ENCODE results near the gene MAML2.

MAML2 gene

GRCh38 chr11:96139691-96140090 lies 203.3 kb downstream of the MAML2 start:
- DNase-seq (ENCODE audit: extremely low read depth in 1 of 2, low read depth in 1 of 2): no peak

DNA sequence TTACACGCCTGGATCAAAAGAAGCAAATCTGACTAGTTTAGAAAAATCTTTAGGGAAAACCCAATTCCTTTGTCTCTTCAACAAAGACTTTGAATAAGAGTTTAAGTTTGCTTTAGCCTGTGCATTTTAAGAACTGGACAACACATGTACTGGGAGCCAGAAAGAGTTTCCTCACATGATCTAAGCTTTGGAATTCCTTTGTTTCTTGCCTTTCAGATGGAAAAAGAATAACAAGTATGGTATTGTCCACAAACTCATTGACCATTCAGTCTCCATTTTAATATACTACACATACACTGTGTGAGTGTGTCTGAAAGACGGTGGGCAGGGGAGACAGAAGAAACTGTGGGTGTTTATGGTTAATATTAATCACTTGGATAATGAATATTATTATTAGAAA lies 205.6 kb downstream of the MAML2 start:
- DNase-seq (ENCODE audit: extremely low read depth in 1 of 2, low read depth in 1 of 2): no peak

DNA sequence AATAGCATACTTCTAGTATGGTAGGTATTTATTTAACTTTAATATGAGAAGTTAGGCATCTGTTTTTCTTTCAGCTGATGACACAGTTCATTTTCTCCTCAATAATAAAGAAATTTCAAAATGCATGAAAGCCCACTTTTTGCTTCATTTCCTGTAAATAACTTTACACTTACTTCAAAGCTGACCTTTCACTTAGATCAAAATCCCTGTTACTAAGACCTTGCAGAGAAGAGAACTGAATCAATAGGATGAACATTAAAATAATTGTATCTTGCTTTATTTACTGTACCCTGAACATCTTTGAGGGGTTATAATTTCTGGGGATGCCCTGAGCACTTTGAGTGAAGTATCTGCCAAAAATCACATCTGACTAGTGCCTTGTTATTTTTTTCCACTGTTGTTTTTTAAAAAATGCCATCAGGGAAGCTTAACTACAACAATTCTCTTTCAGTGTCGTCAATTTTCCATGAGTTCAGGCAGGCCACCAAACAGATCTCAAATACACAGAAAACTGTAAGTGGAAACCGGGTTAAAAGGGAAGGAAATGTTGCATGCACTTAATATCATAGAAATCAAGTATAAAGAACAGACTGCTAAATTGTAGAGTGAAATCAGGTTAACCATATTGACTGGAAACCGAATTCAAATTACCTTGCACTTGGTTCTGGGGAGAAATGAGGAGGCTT lies 206.2 kb downstream of the MAML2 start:
- DNase-seq (ENCODE audit: extremely low read depth in 1 of 2, low read depth in 1 of 2): no peak

GRCh38 chr11:96134602-96135001 lies 208.4 kb downstream of the MAML2 start:
- no peak for DNase-seq (ENCODE audit: extremely low read depth in 1 of 2, low read depth in 1 of 2)

DNA sequence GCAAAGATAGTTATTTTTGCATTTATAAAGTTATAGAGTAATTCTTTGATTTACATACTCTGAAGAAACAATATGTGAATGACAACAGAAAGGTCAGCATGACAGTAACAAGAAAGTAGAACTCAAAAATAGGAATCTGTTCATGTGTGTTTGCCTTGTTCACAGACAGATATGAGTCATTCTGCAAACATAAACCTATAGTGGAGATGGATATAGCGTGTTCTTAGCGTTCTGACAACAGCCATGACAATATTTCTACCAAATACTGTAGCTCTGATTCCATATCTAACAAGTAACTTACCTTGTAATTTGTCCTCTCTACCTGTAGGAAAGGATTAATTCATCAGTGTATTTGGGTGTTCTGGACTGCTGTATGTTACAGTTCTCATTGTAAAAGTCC lies 210.6 kb downstream of the MAML2 start:
- DNase-seq (ENCODE audit: extremely low read depth in 1 of 2, low read depth in 1 of 2): no peak

GRCh38 chr11:96130061-96130620 lies 212.9 kb downstream of the MAML2 start:
- no peak for DNase-seq (ENCODE audit: extremely low read depth in 1 of 2, low read depth in 1 of 2)

GRCh38 chr11:96127596-96127959 lies 215.4 kb downstream of the MAML2 start:
- no peak for DNase-seq (ENCODE audit: extremely low read depth in 1 of 2, low read depth in 1 of 2)

GRCh38 chr11:96126917-96127595 lies 215.9 kb downstream of the MAML2 start:
- no peak for DNase-seq (ENCODE audit: extremely low read depth in 1 of 2, low read depth in 1 of 2)

DNA sequence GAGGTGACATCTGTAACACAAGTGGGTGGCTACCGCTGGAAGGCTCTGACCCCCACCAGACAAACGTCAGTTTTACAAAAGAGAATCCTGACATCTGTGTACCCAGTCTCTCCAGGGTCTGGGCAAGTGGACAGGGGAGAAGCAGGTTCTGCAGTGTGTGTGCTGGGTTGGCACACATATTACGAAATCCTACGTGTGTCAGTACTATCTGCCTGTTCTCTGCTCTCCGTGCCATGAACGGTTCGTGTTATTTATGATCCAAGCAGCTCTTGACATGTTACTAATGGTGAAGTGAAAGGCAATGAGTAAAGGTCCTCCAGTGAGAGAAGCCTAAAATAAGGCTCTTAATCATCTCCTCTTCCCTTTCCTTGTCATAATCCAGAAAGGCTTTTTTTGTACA lies 217.6 kb downstream of the MAML2 start:
- DNase-seq (ENCODE audit: extremely low read depth in 1 of 2, low read depth in 1 of 2): no peak

- DNase-seq (ENCODE audit: extremely low read depth in 1 of 2, low read depth in 1 of 2): no peak
Measured at GRCh38 chr11:96124155-96124554, 218.8 kb downstream of the MAML2 start.

- DNase-seq (ENCODE audit: extremely low read depth in 1 of 2, low read depth in 1 of 2): no peak
Measured at GRCh38 chr11:96123301-96123700, 219.7 kb downstream of the MAML2 start.

DNA sequence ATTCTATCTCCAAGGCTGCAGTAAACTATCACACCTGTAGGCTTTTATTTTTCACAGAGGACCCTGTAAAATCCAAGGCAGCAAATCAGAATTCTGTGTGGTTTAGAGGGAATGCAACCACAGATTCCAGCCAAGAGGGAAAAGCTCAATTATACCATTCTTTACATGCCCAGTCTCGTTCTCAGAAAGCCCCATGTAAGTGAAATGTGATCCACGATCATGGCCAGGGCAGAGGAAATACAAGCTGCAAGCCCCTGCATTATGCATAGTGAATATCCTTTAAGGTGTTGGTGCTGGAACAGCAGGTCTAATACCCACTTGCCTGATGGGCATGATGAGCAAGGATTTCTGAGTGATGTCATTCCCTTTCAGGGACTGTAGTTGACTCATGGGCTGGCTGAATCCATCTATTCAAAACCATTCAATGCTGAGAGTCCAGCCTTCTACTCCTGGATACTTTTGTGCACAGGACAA lies 220.4 kb downstream of the MAML2 start:
- DNase-seq (ENCODE audit: extremely low read depth in 1 of 2, low read depth in 1 of 2): no peak

DNA sequence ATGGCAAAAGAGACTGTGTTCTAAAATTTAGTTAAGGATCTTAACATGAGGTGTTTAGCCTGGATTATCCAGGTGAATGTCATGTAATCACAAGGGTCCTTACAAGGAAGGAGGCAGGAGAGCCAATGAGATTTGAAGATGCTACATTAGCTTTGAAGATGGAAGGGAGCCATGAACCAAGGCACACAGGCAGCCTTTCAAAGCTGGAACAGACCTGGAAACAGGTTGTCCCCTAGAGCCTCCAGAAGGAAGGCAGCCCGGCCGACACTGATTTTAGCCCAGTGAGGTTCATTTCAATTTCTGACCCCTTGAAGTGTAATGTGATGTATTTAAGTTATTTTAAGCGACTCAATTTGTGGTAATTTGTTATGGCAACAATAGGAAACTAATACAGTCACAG lies 223.8 kb downstream of the MAML2 start:
- no peak for DNase-seq (ENCODE audit: extremely low read depth in 1 of 2, low read depth in 1 of 2)

- no peak for DNase-seq (ENCODE audit: extremely low read depth in 1 of 2, low read depth in 1 of 2)
Measured at GRCh38 chr11:96116376-96116775, 226.6 kb downstream of the MAML2 start.

- no peak for DNase-seq (ENCODE audit: extremely low read depth in 1 of 2, low read depth in 1 of 2)
Measured at GRCh38 chr11:96114178-96115064, 228.6 kb downstream of the MAML2 start.

- no peak for DNase-seq (ENCODE audit: extremely low read depth in 1 of 2, low read depth in 1 of 2)
Measured at GRCh38 chr11:96113193-96113681, 229.8 kb downstream of the MAML2 start.

- DNase-seq (ENCODE audit: extremely low read depth in 1 of 2, low read depth in 1 of 2): no peak
Measured at GRCh38 chr11:96112192-96113128, 230.5 kb downstream of the MAML2 start.

DNA sequence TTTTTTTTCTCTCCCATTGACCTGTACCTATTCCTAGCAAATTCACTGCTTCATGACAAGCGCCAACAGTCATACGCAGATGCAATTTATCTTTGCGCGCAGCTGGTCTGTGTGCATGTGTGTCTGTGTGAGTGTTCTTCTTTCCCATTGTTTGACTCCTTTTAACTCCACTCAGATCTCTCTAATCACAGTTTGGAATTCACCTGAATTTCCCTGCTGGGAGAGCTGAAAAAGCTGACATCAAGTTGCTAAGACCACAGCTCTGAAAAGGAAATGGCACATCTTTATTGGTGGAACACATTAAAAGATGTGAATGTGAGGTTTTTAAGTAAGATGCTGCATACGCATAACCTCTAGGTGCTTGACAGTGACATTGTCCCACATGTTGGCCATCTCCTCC lies 231.7 kb downstream of the MAML2 start:
- DNase-seq (ENCODE audit: extremely low read depth in 1 of 2, low read depth in 1 of 2): no peak

- DNase-seq (ENCODE audit: extremely low read depth in 1 of 2, low read depth in 1 of 2): no peak
Measured at GRCh38 chr11:96110302-96110701, 232.7 kb downstream of the MAML2 start.
